SK-N-SH (cell line): ENCODE data around the gene P3R3URF.

ENCODE experiments used
- CTCF ChIP-seq: fragments of 200-600 bp; sonication (generic); IDR thresholded peaks from 2 replicates; pipeline ENCODE4 v1.6.1; 2017; ENCODE audit warnings: antibody characterized with exemption, mild to moderate bottlenecking, moderate library complexity
- EP300 ChIP-seq, 2 experiments: IDR thresholded peaks; 2 replicates each; pipeline versions ENCODE4 v1.4.0 to v1.6.1; 2012; ENCODE audit warnings: borderline replicate concordance in 1 of 2, low read depth in 1 of 2, low read length in 1 of 2
- SMC3 ChIP-seq: IDR thresholded peaks from 2 replicates; pipeline ENCODE4 v1.6.1; 2012; ENCODE audit warnings: low read depth, low read length, improper control_type of control experiment
- TAF1 ChIP-seq: IDR thresholded peaks from 2 replicates; pipeline ENCODE4 v1.6.1; 2012; ENCODE audit warnings: low read depth, mild to moderate bottlenecking, low read length, moderate library complexity, borderline replicate concordance
- YY1 ChIP-seq: IDR thresholded peaks from 2 replicates; pipeline ENCODE4 v1.4.0; 2012; ENCODE audit warnings: low read depth, mild to moderate bottlenecking

- TF ChIP-seq CTCF (no peak), YY1 (no peak), SMC3 (no peak), EP300 (IDR thresholded peaks at IDR 0.05; ENCODE audit: borderline replicate concordance in 1 of 2, low read depth in 1 of 2, low read length in 1 of 2) (no peak), TAF1 (no peak)
These were observed 26.2 kb downstream of the P3R3URF start for GRCh38 chr1:46150085-46150484.
